Peyer's patch (tissue), 4 donors: ENCODE data around the gene SIPA1L3.

Experiments used
- CTCF ChIP-seq, 6 experiments: fragments of 450-650 bp in 4 of 6; fragments of 200-600 bp in 2 of 6; sonication (generic) in 1 of 6; IDR thresholded peaks; one replicate each; pipeline ENCODE4 v1.5.1; 2017 to 2019; ENCODE audit warnings: antibody characterized with exemption in 6 of 6, mild to moderate bottlenecking in 3 of 6, moderate library complexity in 1 of 6
- POLR2A ChIP-seq, 2 donors: fragments of 450-650 bp; IDR thresholded peaks; one replicate each; pipeline ENCODE4 v1.5.1; 2017; ENCODE audit warnings: antibody characterized with exemption in 2 of 2, mild to moderate bottlenecking in 2 of 2, moderate library complexity in 2 of 2

- TF ChIP-seq CTCF (IDR thresholded peaks at IDR 0.05), result no peak
- TF ChIP-seq POLR2A (IDR thresholded peaks at IDR 0.05), result no peak
These were observed 108.2 kb downstream of the SIPA1L3 start for GRCh38 chr19:38015216-38015615.
